HK-2 (cell line): ENCODE data around the gene APEH.

Source experiments
- DNase-seq: peaks from one replicate; pipeline ENCODE4 v3.0.0-alpha.2; 2018; ENCODE audit not compliant: unreplicated experiment

The APEH gene

GRCh38 chr3:49725906-49726681 is 51.9 kb downstream of the APEH start:
- no peak for DNase-seq

- no peak for DNase-seq
These were observed 53.2 kb downstream of the APEH start for GRCh38 chr3:49727154-49727923.

GRCh38 chr3:49727924-49728361 is 53.8 kb downstream of the APEH start:
- no peak for DNase-seq

- DNase-seq = no peak
These were observed 55.9 kb downstream of the APEH start for GRCh38 chr3:49729966-49730609.

GRCh38 chr3:49732597-49732996 is 58.4 kb downstream of the APEH start:
- no peak for DNase-seq

GRCh38 chr3:49733551-49733950 is 59.4 kb downstream of the APEH start:
- no peak for DNase-seq
